Measurements from ENCODE around the gene GOLM1.
"Not testable (repeated sequence)": the region's sequence is repeated elsewhere in the genome, so short reads cannot be mapped to it uniquely, and the experiment has no call there.

Gene GOLM1, protein sequence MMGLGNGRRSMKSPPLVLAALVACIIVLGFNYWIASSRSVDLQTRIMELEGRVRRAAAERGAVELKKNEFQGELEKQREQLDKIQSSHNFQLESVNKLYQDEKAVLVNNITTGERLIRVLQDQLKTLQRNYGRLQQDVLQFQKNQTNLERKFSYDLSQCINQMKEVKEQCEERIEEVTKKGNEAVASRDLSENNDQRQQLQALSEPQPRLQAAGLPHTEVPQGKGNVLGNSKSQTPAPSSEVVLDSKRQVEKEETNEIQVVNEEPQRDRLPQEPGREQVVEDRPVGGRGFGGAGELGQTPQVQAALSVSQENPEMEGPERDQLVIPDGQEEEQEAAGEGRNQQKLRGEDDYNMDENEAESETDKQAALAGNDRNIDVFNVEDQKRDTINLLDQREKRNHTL

DNA sequence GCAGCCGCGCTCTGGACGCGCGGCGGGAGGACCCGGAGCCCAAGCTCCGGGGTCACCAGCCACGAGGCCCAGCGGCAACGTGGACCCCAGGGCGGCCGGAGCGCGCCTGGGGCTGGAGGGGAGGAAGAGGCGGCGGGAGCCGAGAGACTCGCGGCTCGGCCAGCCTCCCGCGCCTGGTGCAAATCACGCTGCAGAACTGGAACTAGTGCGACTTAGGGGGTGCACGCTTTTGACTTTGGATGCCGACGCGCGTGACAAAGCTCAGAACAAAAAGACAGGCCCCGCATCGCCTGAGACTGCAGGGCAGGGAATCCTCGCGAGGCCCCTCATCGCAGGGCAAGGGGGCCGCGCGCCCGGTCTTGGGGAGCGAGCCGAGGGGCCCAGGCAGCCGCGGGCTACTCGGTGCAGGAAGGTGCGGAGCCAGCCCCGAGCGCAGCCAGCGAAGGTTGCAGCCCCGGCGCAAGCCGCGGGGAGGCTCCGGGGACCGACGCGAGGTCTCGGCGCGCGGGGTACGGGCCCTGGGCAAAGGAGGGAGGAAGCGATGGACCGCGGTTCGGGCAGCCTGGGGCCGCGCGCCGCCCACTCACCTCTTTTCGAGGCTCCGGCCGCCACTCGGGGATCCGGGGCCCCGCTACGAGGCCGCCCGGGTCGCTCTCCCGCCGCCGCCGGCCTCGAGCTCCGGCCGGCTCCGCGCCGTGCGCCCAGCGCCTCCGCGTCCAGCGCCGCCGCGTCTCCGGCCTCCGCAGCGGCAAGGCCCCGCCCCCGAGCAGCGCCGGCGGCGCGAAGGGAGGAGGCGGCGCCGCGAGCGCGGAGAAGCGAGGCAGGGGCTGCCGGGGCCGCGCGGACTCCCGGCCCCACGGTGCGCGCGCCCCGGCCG is at the start of gene GOLM1:
TSS of gene GOLM1 (minus strand) at position 735 of the 877 bp plus-strand sequence. CDS start 20,238 bp downstream, outside the sequence.
- DNase-seq = peak; percentile 41 to 54

DNA sequence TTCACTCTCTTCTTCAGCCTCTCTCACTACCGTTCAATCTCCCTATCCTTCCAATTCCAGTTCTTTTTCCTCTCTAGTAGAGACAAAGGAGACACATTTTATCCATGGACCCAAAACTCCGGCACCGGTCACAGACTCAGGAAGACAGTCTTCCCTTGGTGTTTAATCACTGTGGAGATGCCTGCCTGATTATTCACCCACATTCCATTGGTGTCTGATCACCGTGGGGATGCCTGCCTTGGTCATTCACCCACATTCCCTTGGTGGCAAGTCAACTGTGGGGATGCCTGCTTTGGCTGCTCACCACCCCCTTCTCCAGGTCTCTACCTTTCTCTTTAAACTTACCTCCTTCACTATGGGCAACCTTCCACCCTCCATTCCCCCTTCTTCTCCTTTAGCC is 47.3 kb upstream of the GOLM1 start:
- DNase-seq = not testable (repeated sequence)

DNA sequence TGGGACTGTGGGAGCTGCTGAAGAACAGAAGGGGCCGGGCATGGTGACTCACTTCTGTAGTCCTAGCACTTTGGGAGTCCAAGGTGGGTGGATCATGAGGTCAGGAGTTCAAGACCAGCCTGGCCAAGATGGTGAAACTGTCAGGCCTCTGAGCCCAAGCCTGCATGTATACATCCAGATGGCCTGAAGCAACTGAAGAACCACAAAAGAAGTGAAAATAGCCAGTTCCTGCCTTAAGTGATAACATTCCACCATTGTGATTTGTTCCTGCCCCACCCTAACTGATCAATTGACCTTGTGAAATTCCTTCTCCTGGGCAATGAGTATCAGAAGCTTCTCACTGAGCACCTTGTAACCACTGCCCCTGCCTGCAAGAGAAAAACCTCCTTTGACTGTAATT is 46.6 kb upstream of the GOLM1 start:
- DNase-seq = not testable (repeated sequence)

DNA sequence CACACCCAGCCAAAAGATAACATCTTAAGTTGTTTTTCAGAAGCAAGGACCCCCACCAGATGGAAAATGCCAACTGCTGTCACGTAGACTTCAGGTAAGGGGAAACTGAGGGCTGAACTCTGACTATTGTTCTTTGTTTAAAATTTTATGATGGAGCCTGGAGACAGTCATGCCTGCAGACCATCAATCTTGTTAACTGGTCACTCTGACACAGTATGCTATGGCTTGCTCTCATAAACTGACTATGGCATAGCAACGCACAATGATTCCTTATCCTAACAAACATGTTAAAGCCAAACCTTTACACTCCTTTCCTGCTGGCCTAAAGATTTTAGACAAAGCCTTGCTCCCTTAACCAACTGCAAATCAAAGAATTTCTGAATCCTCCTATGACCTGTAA is 43.6 kb upstream of the GOLM1 start:
- DNase-seq = no peak

DNA sequence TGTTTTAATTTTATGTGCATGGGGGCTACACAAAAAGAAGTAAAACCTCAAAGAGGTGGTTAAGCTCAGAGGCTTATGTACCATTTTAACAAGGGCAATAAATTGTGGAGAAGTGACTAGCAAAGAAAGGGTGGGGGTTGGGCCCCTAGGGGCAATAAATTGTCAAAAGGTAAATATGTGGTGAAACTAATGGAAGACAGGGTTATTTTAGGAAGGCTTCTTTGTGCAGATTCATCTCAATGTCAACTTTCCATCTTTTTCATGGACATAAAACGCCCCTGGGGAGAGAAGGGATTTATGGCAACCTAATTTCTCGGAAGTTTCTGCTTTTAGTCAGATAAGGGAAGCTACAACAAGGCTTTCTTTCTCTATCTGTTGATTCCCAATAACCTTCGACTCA is 42.5 kb upstream of the GOLM1 start:
- no peak for DNase-seq

DNA sequence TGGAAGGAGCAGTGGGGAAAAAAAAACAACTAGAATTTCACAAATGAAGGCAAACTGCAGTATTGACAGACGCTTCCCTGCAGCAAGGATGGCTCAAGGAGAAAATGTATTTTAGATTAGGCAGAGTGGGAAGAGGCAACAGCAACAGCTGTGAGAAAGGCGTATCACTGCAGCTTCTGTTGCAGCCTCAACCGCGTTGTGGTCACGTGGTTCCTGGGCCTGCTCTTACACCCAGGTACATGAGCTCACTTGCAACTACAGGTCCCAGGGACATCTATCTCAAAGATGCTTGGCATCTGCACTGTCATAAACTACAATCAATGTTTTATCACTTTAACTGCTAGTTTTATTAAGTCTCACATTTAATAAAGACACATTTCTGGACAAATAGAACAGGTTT is 36.0 kb upstream of the GOLM1 start:
- no peak for DNase-seq

DNA sequence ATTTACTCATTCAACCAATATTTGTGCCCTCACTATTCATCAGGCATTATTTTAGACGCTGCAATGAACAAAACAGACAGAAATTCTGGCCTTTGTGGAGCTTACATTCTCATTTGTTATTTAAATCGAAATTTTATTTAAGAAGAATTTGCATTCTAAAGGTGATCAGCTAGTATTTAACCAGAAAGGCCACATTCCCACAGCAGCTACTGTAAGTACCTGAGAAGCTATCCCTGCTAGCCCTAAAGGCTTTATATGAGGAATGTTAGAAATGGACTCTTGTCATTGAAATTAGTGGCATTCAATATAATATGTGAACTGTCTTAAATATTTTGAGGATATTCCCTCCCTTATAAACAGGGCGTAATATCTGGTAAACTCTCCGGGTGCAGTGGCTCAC is 35.0 kb upstream of the GOLM1 start:
- no peak for DNase-seq

DNA sequence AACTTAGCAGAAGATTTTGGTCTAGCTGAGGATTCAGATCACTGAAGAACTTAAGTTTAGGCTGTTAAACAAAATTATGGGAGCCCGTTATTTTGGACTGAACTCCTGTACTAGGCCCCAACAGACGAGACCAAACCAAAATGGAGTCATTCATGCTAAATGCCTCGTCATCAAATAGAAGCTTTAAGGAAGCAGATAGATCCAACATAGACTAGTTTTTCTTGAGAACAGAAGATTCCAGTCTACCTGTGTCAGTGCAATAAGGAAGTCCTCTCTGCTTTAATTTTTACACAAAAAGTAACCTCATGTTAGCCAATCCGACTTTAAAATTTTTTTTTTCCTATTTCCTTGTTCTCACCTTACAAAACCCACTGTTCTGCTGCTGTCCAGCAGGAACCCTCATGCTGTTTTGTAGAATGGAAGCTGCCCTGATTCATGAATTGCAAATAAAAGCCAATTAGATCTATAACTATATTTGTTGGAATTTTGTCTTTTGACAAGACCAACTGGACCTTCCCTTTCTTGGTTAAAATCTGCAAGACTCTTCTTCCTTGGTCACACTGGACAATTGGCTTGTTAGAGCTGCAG is 29.0 kb upstream of the GOLM1 start:
- no peak for DNase-seq

DNA sequence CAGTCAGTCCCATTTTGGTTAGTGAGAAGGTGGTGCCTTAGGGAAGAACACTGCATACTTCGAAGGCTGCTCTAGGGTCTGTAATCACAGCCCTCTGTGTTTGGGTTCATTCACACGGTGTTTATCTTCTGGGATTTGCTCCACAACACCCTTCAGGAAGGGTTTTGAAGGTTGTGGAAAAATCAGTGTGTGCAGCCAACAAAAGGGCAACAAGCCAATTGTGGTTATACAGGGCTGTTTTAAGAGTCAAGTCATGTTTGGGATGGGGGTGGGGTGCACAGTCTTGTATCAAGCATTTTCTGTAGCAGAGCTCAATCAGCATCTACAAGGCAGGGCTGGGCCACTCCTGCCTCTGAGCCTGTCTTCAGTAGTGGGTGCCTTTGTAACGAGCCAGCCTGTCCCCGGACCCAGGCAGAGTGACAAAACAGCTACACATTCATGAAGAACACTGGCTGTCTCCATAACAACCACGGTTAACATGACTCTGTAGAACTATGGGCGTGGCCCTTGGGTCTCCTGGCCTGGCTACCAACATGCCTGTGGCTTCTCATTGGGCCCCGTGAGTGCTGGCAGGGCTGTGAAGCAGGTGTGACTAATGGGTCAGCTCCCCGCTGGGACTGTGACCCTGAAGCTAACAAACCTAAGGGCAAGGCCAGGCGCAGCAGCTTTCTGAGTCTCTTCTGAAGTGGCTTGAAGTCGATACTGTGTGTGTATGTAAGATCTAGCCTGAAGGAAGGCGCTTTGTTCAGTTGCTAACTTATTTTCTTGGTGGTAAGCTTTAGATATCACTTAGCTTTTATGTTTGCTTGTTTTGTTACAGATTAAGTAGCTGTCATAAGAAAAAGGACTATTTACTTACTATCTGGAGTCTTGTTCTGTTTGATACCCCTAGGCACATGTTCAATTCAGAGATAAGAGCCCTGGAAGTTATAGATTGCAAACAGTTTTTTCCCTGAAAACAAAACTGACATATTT is 27.9 kb upstream of the GOLM1 start:
- DNase-seq = no peak

DNA sequence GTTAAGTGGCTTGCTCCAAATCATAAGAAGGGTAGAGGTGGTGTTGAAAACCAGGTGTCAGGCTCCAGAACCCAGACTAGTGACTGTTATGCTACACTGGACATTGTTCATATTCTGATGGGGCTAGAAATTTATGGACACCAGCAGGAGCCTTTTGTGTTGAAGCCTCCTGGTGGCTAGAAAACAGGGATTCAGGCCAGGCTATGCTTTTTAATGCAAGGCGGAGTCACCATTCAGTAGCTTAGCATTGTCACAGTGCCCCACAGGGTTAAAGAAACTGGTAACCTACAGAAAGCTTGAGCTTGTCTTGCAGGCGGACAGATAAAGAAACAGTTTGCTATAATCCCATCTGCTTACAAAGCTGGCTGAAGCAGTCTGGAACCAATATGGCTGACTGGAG is 23.0 kb upstream of the GOLM1 start:
- no peak for DNase-seq

DNA sequence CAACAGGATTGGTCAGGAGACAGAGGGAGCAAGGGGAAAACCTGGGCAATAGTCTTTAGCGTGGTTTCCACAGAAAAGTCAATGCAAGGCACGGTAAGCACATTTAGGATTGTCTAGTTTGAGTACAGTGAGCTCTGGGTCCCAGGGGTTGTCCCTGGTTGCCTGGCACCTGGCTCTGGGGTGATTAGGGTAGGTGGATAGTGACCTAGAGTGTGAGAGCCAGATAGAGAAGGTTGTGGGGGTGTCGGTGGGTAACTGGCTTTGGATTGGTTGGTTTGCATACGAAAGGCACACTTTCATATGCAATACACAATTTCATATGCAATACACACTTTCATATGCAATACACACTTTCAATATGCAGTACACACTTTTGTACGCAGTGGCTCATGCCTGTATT is 20.1 kb upstream of the GOLM1 start:
- DNase-seq = no peak

DNA sequence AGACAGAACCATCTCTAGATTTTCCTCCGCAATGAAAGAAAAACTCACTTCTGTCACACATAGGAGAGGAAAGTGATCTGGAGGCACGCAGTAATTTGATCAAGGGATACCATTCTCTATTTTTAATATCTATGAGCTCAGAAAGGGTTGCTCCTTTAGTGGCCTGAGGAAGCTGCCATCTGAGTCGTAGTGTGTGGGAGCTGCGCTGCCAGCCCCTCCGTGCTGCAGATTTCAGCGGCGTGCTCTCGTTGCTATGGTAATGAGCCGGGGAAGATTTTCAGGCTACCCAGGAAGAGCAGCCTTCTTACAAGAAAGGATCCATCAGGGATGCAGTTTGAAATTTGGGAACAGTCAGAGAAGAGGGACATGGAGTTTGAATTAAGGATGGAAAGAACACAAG is 17.1 kb upstream of the GOLM1 start:
- no peak for DNase-seq

DNA sequence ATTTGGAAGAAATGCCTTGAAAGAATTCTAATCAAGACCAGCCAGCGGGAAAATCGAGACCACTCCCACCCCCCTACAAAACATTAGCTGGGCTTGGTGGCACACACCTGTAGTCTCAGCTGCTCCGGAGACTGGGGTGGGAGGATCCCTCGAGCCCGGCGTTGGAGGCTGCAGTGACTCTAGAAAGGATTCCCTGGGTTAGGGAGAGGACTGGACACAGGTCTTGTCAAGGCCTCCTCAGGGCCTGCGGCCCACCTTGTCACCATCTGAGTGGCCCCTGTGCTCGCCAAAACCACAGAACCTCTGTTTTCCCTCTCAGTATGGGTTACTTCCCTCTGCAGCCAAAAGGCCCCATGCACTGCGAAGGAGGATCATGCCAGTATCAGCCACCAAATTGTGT is 16.5 kb upstream of the GOLM1 start:
- DNase-seq = no peak

DNA sequence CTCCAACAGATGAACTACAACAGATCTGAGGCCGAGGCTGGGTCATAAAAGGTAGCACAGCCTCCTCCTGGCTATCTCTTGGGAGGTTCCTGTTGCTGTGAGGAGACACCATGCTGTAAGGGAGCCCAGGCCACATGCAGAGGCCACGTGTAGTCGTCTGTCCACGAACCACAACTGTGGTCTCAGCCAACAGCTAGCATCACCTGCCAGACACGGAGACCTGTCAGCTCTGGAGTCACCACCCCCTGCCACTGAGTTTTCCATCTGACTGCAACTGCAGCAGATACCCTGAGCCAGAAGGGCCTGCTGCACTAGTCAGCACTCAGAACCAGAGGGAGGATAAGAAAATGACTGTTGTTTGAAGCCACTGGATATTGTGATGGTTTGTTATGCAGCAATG is 12.7 kb upstream of the GOLM1 start:
- no peak for DNase-seq

DNA sequence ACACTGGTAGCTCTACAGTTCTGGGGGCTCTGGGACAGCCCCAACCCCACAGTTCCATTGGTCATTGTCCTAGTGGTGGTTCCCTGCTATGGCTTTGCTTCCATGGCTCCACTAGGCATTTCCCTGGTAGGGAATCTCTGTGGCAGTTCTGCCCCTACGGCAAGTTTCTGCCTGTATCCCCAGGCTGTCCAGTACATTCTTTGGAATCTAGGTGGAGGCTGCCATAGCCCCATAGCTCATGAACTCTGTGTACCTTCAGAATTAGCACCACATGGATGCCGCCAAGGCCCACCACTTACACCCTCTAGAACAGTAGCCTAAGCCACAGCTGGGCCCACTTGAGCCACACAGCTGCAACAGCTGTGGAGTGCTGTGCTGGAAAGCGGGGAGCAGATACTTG is 3.3 kb upstream of the GOLM1 start:
- DNase-seq = no peak

DNA sequence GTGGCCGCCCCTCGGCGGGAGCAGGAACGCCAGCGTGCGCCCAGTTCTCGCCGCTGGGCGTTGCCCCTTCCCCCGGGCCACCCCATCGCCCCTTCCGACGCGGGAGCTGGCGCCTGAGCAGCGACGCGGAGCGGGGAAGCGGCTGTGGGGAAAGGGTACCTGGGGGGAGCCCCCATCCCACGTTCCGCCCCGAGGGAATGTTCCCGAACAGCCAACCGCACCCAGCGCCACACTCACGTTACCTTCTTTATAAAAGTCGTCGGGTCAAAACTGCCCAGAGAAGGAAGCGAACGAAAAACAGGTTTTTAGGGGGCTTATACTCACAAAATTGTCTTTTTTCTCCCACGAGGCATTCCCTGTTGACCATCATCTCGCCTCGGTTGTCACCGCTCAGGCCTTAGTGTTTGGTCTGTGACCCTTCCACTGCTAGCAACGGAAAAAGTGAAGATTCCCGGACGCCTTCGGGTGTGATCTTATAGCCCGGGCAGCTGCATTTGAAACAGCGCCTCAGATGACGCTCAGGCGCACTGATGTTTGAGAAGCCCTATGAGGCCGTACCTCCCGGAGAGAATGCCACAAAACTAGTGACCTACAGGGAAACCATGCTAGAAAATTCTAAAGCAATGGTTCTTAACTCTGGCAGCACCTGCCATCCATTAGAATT is 475 bp upstream of the GOLM1 start:
- DNase-seq = peak; percentile 28 to 45

DNA sequence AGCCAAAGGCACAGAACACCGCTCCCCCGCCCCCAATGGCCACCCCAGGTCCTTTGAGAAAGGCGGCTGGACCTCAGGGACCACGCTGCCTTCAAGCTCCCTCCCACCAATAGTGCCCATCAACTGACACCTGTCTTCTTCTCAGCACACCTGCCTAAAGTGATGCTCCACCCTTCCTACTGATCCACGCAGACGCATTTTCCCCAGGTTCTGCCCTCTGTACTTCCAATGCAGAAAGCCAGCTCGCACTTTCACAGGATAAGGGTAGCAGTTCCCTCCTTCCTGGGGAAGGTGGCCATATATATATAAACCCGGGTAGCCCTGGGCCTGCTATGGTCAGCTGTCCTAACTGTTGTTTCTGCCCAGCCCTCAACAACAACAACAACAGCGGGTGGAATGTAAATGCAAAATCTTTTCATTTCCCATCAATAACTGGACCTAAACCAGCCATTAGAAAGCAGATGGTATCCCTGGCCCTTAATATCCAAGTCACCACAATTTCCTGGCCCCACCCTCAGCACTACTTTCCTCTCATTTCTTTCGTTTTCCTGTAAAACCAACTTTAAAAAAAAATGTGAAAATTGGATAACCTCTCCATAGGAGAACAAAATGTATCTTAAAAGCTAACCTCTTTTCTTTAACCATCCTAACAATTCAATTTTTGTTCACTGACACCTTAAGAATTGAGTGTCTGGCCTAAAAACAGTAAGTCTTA is 1.7 kb downstream of the GOLM1 start:
- no peak for DNase-seq

DNA sequence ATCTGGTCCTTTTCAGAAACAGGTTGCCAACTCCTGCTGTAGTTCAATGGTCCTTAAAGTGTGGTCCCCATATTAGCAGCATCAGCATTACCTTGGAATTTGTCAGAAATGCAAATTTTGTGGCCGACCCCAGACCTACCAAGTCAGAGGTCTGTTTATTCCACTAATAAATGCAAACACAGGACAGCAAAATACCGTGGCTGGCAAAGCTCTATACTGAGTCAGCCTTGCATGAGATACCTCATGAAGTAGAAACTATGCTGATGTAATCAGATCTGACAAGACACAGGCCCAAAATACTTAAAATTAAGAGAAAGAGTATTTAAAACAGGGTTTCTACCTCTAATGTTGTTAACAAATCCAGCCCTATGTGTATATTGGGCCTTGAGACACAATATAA is 3.0 kb downstream of the GOLM1 start:
- no peak for DNase-seq

DNA sequence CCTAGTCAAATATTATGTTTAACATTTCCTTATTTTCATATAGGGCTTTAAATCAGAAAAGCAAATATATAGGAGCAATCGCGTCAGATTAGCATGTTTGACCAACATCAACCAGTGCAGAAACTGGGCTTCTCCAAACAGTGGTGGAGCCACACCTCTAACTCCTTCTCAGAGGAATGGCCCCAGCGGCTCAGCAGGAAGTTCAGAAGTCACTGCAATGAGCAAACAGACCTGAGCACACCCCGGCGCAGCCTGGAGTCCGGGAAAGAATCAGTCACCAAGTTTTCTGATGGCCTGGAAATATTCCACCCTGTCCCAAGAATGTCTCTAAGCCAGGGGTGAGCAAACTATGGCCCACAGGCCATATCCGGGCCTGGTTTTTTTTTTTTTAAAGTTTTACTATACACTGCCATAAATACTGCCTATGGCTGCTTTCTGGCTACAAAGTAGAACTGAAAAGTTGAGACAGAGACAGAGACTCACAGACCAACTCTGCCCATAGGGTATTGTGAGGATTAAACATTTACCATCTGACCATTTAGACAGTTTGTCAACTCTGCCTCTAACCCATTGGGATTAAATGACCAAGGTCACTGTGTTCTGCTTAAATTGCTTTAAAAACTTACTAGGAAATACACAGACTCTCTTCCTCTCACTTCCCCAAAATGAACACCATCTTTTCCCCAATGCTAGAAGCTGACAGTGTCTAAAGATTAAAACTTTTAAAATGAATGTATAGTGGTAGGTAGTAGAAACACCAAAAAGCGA is 5.4 kb downstream of the GOLM1 start:
- no peak for DNase-seq

DNA sequence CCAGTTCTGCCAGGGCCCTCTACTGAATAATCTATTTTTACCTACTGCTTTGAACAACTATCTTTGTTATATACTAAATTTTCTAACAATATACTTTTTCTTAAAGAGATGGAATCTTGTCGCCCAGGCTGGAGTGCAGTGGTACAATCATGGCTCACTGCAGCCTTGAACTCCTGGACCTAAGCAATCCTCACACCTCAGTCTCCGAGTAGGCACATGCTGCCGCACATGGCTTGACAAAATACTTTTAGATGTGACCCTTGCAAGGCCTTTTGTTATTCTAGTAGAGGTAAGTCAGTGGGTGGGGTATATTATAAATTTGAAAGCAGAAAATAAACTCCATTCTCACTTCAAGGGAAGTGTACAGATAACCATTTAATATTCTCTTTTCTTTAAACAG is 7.9 kb downstream of the GOLM1 start:
- no peak for DNase-seq

All from activated CD4-positive, alpha-beta T cell treated with anti-CD3 and anti-CD28 coated beads, Interleukin-2, amount 50 U/mL, for 48 hours (primary cell).